IMR-90 (cell line): ENCODE results near the gene GSDMA. TPM values are rescaled to one million over a fixed set of nuclear protein-coding genes. Genes with fewer than 3 reads are reported as not detected.

Experiments used
- ATAC-seq: fragments of 200-7000 bp; cut with Tn5 transposase; 2 replicates; pipeline ENCODE4 v1.9.1; 2020; ENCODE audit warnings: low read depth, mild to moderate bottlenecking, moderate library complexity
- BruUV-seq: library from RNA; stranded (reverse); fragments of 400-500 nt; replicated peaks from 2 replicates; lab custom pipeline; 2021; lab: Mats Ljungman, UMichigan
- CTCF ChIA-PET: fragments of 300-600 bp; formaldehyde crosslinking; extraction: SDS; loops from one replicate; lab custom pipeline; 2021; ENCODE audit warnings: antibody characterized with exemption; lab: Yijun Ruan, JAX
- POLR2A ChIA-PET: fragments of 300-600 bp; sonication (Branson Sonifier 250); formaldehyde crosslinking; loops from one replicate; lab custom pipeline; 2022; ENCODE audit warnings: antibody characterized with exemption; ENCODE audit not compliant: unreplicated experiment; lab: Charles Lee
- DNase-seq: peaks from one replicate; pipeline ENCODE4 v3.0.0; 2013
- H2AFZ ChIP-seq: replicated peaks from 2 replicates; pipeline ENCODE3; 2013; ENCODE audit warnings: low read length, mild to moderate bottlenecking; ENCODE audit not compliant: poor library complexity
- H2AK5ac ChIP-seq: 2 replicates; pipeline ENCODE4 v1.6.1; 2013; ENCODE audit warnings: low read depth, low read length, inconsistent platforms
- H2AK9ac ChIP-seq: replicated peaks from 2 replicates; pipeline ENCODE3; 2013; ENCODE audit warnings: mild to moderate bottlenecking, low read depth, low read length, moderate library complexity; ENCODE audit not compliant: poor library complexity
- H2BK120ac ChIP-seq: 2 replicates; pipeline ENCODE4 v1.6.1; 2013; ENCODE audit warnings: low read depth, low read length, inconsistent platforms
- H2BK15ac ChIP-seq: 3 replicates; pipeline ENCODE4 v1.6.1; 2013; ENCODE audit warnings: low read depth, low read length, inconsistent platforms
- H2BK20ac ChIP-seq: 2 replicates; pipeline ENCODE4 v1.6.1; 2013; ENCODE audit warnings: low read depth, mild to moderate bottlenecking, inconsistent platforms, low read length, moderate library complexity
- H2BK5ac ChIP-seq: 2 replicates; pipeline ENCODE4 v1.6.1; 2013; ENCODE audit warnings: mild to moderate bottlenecking, low read depth, low read length, inconsistent platforms; ENCODE audit not compliant: poor library complexity, severe bottlenecking
- H3K14ac ChIP-seq: replicated peaks from 2 replicates; pipeline ENCODE4 v1.6.1; 2013; ENCODE audit warnings: low read depth, low read length, inconsistent platforms
- H3K18ac ChIP-seq: 2 replicates; pipeline ENCODE4 v1.6.1; 2013; ENCODE audit warnings: low read depth, low read length, control low read depth
- H3K23ac ChIP-seq: 2 replicates; pipeline ENCODE4 v1.6.1; 2013; ENCODE audit warnings: low read depth, low read length, inconsistent platforms
- H3K27ac ChIP-seq: 2 replicates; pipeline ENCODE4 v1.5.1; 2013; ENCODE audit warnings: mild to moderate bottlenecking, control low read depth, low read length; ENCODE audit not compliant: insufficient read depth
- H3K27me3 ChIP-seq: 2 replicates; pipeline ENCODE4 v1.6.1; 2013; ENCODE audit warnings: low read length; ENCODE audit not compliant: control insufficient read depth, insufficient read depth
- H3K36me3 ChIP-seq: 2 replicates; pipeline ENCODE4 v1.6.1; 2013; ENCODE audit warnings: low read length, mixed read lengths; ENCODE audit not compliant: control insufficient read depth, insufficient read depth
- H3K4ac ChIP-seq: 2 replicates; pipeline ENCODE4 v1.6.1; 2013; ENCODE audit warnings: low read depth, low read length, inconsistent platforms
- H3K4me1 ChIP-seq: 2 replicates; pipeline ENCODE4 v1.6.1; 2013; ENCODE audit warnings: low read length, mixed read lengths; ENCODE audit not compliant: control insufficient read depth, insufficient read depth
- H3K4me2 ChIP-seq: 2 replicates; pipeline ENCODE4 v1.6.1; 2013; ENCODE audit warnings: low read depth, mild to moderate bottlenecking, control low read depth, low read length, moderate library complexity
- H3K4me3 ChIP-seq: 2 replicates; pipeline ENCODE4 v1.5.1; 2013; ENCODE audit warnings: low read depth, mild to moderate bottlenecking, control low read depth, low read length, moderate library complexity; ENCODE audit not compliant: insufficient read depth
- H3K56ac ChIP-seq: 2 replicates; pipeline ENCODE4 v1.6.1; 2013; ENCODE audit warnings: low read length, inconsistent platforms; ENCODE audit not compliant: insufficient read depth; ENCODE audit errors: extremely low read depth
- H3K79me1 ChIP-seq, 2 experiments: 2 replicates each; pipeline ENCODE4 v1.6.1; 2013; ENCODE audit warnings: low read length in 2 of 2, inconsistent platforms in 1 of 2, low read depth in 1 of 2
- H3K9ac ChIP-seq: 2 replicates; pipeline ENCODE4 v1.6.1; 2013; ENCODE audit warnings: low read depth, low read length, control low read depth
- H3K9me1 ChIP-seq: 2 replicates; pipeline ENCODE4 v1.6.1; 2013; ENCODE audit warnings: low read length, inconsistent platforms; ENCODE audit not compliant: insufficient read depth
- H3K9me3 ChIP-seq: 2 replicates; pipeline ENCODE4 v1.6.1; 2013; ENCODE audit warnings: low read length; ENCODE audit not compliant: control insufficient read depth, insufficient read depth
- H4K20me1 ChIP-seq: 2 replicates; pipeline ENCODE4 v1.6.1; 2013; ENCODE audit warnings: low read length, inconsistent platforms; ENCODE audit not compliant: insufficient read depth
- H4K5ac ChIP-seq: 2 replicates; pipeline ENCODE4 v1.6.1; 2013; ENCODE audit warnings: mild to moderate bottlenecking, low read depth, low read length, control low read depth
- H4K8ac ChIP-seq, 2 experiments: 2 replicates each; pipeline ENCODE4 v1.6.1; 2013; ENCODE audit warnings: low read depth in 2 of 2, low read length in 2 of 2, control low read depth in 1 of 2, inconsistent platforms in 1 of 2
- H4K91ac ChIP-seq: 2 replicates; pipeline ENCODE4 v1.6.1; 2013; ENCODE audit warnings: low read depth, low read length, inconsistent platforms; ENCODE audit not compliant: insufficient read depth
- BHLHE40 ChIP-seq: fragments of 150-350 bp; IDR thresholded peaks from 2 replicates; pipeline ENCODE4 v1.6.1; 2016; ENCODE audit warnings: mild to moderate bottlenecking, low read depth, low read length
- CEBPB ChIP-seq: IDR thresholded peaks from 2 replicates; pipeline ENCODE4 v1.6.1; 2012; ENCODE audit warnings: low read depth, low read length, improper control_type of control experiment
- FOS ChIP-seq: fragments of 150-350 bp; IDR thresholded peaks from 2 replicates; pipeline ENCODE4 v1.6.1; 2016; ENCODE audit warnings: low read depth, low read length
- MXI1 ChIP-seq: IDR thresholded peaks from 2 replicates; pipeline ENCODE4 v1.6.1; 2012; ENCODE audit warnings: low read depth, mild to moderate bottlenecking, low read length, moderate library complexity, borderline replicate concordance
- POLR2A ChIP-seq: IDR thresholded peaks from 2 replicates; pipeline ENCODE4 v1.6.1; 2012; ENCODE audit warnings: mild to moderate bottlenecking, low read depth, low read length
- RAD21 ChIP-seq: IDR thresholded peaks from 2 replicates; pipeline ENCODE4 v1.6.1; 2012; ENCODE audit warnings: low read length, improper control_type of control experiment
- USF2 ChIP-seq: fragments of 150-350 bp; IDR thresholded peaks from 2 replicates; pipeline ENCODE4 v1.6.1; 2017; ENCODE audit warnings: mild to moderate bottlenecking, antibody characterized with exemption, low read length, low read depth
- WGBS, 2 experiments: methylation state at CpG; one replicate each; pipeline versions ENCODE4 v1.1.5 to v1.1.7; 2013; ENCODE audit warnings: missing lambda C conversion rate in 2 of 2; ENCODE audit not compliant: insufficient read length in 1 of 2; ENCODE audit errors: extremely low coverage in 2 of 2; 5-methylcytosine and 5-hydroxymethylcytosine counted together
- dilution Hi-C: fragments of 300-500 bp; cut with HindIII; formaldehyde crosslinking; loops from one replicate; pipeline ENCODE4 v1.14.3; 2018; ENCODE audit warnings: low sequenced_read_pairs; ENCODE audit not compliant: unreplicated experiment
- in situ Hi-C: fragments of 300-500 bp; cut with MboI; formaldehyde crosslinking; loops from 3 replicates; pipeline ENCODE4 v1.14.3; 2019; ENCODE audit warnings: low sequenced_read_pairs, inconsistent platforms, mixed read lengths
- intact Hi-C: fragments of 100-400 bp; cut with micrococcal nuclease; formaldehyde crosslinking; loops from 2 replicates; pipeline ENCODE4 v1.10.0; 2022
- polyA plus RNA-seq, 3 experiments: library from polyadenylated mRNA; depleted of rRNA; stranded (reverse); fragments of >200 nt; gene quantifications; 2 replicates each; pipeline ENCODE4 v1.2.3, GENCODE V29; 2012; ENCODE audit warnings: low replicate concordance in 1 of 3
- total RNA-seq: library from RNA; depleted of rRNA; stranded (reverse); fragments of >200 nt; gene quantifications from 2 replicates; pipeline ENCODE4 v1.2.3, GENCODE V29; 2012

Gene GSDMA
- total and polyA plus RNA-seq, 2 of the 4 experiments (the other 2 are of a cell fraction), result not detected

GRCh38 chr17:40019140-40019991 is 56.6 kb downstream of the GSDMA start:
- Histone ChIP-seq H4K20me1 (no peaks in the 10 kb centered on the region), H3K14ac (peak overlapping the region; percentile 92), H3K23ac (peak overlapping the region; percentile 90; the same call in 1 of the 2 replicates), H2BK15ac (peak overlapping the region; percentile 81; the same call in 2 of the 3 replicates), H3K9me3 (no peaks in the 10 kb centered on the region), H3K4me3 (no peak overlapping the region), H3K9ac (no peak overlapping the region), H4K5ac (peak overlapping the region; percentile 54; the same call in 1 of the 2 replicates), H2BK5ac (peak overlapping the region; percentile 73), H3K27me3 (no peaks in the 10 kb centered on the region), H4K8ac (peak overlapping the region; percentile 71 to 75; a peak in 3 of 4 replicates), H3K27ac (peak overlapping the region; percentile 64; the same call in 1 of the 2 replicates), H3K18ac (no peak overlapping the region), H2AK9ac (peak overlapping the region; percentile 60), H3K56ac (peak overlapping the region; percentile 9), H2AK5ac (peak overlapping the region; percentile 97), H3K4me2 (no peak overlapping the region), H3K4me1 (peaks cover 37% of the 10 kb centered on the region), H2BK20ac (peak overlapping the region; percentile 77; the same call in 1 of the 2 replicates), H2BK120ac (peak overlapping the region; percentile 85), H3K4ac (peak overlapping the region; percentile 88), H3K79me1 (0 out of 4 replicates have a peak, but pooled peaks cover 0 to 6% of the 10 kb centered on the region in 2 experiments), H2AFZ (peak overlapping the region; percentile 83), H3K36me3 (peaks cover 21% of the 10 kb centered on the region; the same call in 1 of the 2 replicates), H3K9me1 (peaks cover 2% of the 10 kb centered on the region; the same call in 1 of the 2 replicates), H4K91ac (peak overlapping the region; percentile 76)
- DNase-seq, result peak; percentile 86
- CTCF ChIA-PET, result interaction anchor here (1.0 to 1.2 kb wide), 2 partner anchors 8 to 92 kb away, joined by 3 read pairs; no protein-coding TSS in a partner anchor
- ATAC-seq, result peak; percentile 35
- in situ Hi-C loops, result no loop called here
- TF ChIP-seq MXI1 (peak; percentile 58; the same call in 1 of the 2 replicates), CEBPB (peak; percentile 89), RAD21 (no peak), POLR2A (no peak), USF2 (peak; percentile 55; the same call in 1 of the 2 replicates), BHLHE40 (0 out of 2 replicates have a peak, but pooled peaks have one; percentile 26), FOS (0 out of 2 replicates have a peak, but pooled peaks have one; percentile 6)
- WGBS, 2 experiments, result 53% methylated on average over 8 of the region's 24 CpGs; no CpG with 5 or more reads in 1 of the 2 experiments
- POLR2A ChIA-PET, result no interaction called here
- intact Hi-C loops, result no loop called here
- TSS peak; percentile 84 for BruUV-seq
- dilution Hi-C loops, result no loop called here
